AG04450 (cell line): ENCODE measurements around the gene ITM2B. TPM values are rescaled to one million over a fixed set of nuclear protein-coding genes. Genes with fewer than 3 reads are reported as not detected.

ENCODE experiments used
- CTCF ChIA-PET: fragments of 300-600, 350-600 bp; formaldehyde crosslinking; extraction: SDS; loops from one replicate; lab custom pipeline; 2022; ENCODE audit warnings: antibody characterized with exemption, inconsistent platforms; lab: Charles Lee
- POLR2A ChIA-PET: fragments of 350-600 bp; formaldehyde crosslinking; extraction: SDS; loops from one replicate; lab custom pipeline; 2021; ENCODE audit warnings: antibody characterized with exemption, inconsistent platforms; lab: Yijun Ruan, JAX
- DNase-seq: peaks from one replicate; pipeline ENCODE4 v3.0.0-alpha.2; 2011; ENCODE audit warnings: low read depth, low spot score
- H3K27ac ChIP-seq: one replicate; pipeline ENCODE4 v1.5.1; 2012; ENCODE audit warnings: low read depth, low read length, control low read depth
- H3K27me3 ChIP-seq: one replicate; pipeline ENCODE4 v1.6.0; 2012; ENCODE audit warnings: low read length; ENCODE audit not compliant: control insufficient read depth, insufficient read depth
- H3K4me3 ChIP-seq: 2 replicates; pipeline ENCODE4 v1.5.1; 2011; ENCODE audit warnings: mild to moderate bottlenecking, low read depth, low read length, control low read depth
- H3K9me3 ChIP-seq: 2 replicates; pipeline ENCODE4 v1.5.1; 2012; ENCODE audit warnings: low read length; ENCODE audit not compliant: control insufficient read depth, insufficient read depth
- polyA plus RNA-seq: library from polyadenylated mRNA; depleted of rRNA; stranded (reverse); fragments of >200 nt; gene quantifications from 2 replicates; pipeline ENCODE4 v1.2.3, GENCODE V29; 2011
- TF ChIP-seq, protein P1 (sequence below): IDR thresholded peaks from 2 replicates; pipeline ENCODE4 v1.5.1; 2011; ENCODE audit warnings: low read depth, low read length, control low read depth, inconsistent platforms

The ITM2B gene
- polyA plus RNA-seq, 1 experiment = 417 TPM

DNA sequence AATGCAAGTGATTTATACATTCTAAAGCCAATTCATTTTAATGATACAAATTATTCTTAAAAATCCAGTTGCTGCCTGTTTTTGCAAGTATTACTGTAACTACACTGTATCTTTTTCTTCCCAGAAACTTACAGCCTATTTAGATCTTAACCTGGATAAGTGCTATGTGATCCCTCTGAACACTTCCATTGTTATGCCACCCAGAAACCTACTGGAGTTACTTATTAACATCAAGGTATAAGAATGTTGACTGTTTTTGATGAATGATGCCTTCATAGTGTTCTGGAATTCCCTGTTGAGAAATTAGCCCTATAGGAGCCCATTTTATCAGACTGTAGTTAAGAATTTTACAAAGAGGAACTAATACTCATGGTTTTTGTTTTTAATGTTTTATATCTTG lies 25.0 kb downstream of the ITM2B start:
- ChIA-PET CTCF (no interaction called here), POLR2A (no interaction called here)
- H3K9me3 ChIP-seq = no peaks in the 10 kb centered on the region
- H3K27me3 ChIP-seq = no peaks in the 10 kb centered on the region
- no peak overlapping the region for H3K27ac ChIP-seq
- H3K4me3 ChIP-seq = no peak overlapping the region
- TF ChIP-seq, protein P1, sequence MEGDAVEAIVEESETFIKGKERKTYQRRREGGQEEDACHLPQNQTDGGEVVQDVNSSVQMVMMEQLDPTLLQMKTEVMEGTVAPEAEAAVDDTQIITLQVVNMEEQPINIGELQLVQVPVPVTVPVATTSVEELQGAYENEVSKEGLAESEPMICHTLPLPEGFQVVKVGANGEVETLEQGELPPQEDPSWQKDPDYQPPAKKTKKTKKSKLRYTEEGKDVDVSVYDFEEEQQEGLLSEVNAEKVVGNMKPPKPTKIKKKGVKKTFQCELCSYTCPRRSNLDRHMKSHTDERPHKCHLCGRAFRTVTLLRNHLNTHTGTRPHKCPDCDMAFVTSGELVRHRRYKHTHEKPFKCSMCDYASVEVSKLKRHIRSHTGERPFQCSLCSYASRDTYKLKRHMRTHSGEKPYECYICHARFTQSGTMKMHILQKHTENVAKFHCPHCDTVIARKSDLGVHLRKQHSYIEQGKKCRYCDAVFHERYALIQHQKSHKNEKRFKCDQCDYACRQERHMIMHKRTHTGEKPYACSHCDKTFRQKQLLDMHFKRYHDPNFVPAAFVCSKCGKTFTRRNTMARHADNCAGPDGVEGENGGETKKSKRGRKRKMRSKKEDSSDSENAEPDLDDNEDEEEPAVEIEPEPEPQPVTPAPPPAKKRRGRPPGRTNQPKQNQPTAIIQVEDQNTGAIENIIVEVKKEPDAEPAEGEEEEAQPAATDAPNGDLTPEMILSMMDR = no peak
- no peak for DNase-seq

DNA sequence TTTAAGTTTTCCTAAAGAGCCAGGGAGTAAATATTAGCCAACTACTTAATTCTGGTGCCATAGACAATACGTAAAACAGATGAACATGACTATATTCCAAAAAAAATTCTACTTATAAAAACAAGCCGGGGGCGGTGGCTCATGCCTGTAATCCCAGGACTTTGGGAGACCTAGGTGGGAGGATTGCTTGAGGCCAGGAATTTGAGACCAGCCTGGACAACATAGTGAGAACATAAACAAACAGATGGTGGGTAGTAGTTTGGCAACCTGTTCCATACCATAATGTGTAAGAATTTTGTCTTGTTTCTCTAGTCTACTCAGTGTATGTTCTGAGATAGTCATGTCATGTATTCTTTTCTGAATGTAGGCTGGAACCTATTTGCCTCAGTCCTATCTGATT lies 25.4 kb downstream of the ITM2B start:
- H3K9me3 ChIP-seq = no peaks in the 10 kb centered on the region
- H3K27ac ChIP-seq = no peak overlapping the region
- CTCF ChIA-PET = no interaction called here
- POLR2A ChIA-PET = no interaction called here
- H3K4me3 ChIP-seq = no peak overlapping the region
- TF ChIP-seq, protein P1 = no peak
- no peaks in the 10 kb centered on the region for H3K27me3 ChIP-seq
- DNase-seq = no peak

DNA sequence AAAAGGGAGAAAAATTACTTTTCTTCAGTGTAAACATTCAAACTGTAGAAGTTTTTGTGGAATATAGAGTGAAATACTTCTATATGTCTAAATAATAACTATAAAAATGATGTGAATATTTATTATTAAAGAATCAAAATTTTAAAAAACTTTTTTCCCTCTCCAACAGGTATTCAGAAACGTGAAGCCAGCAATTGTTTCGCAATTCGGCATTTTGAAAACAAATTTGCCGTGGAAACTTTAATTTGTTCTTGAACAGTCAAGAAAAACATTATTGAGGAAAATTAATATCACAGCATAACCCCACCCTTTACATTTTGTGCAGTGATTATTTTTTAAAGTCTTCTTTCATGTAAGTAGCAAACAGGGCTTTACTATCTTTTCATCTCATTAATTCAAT lies 28.0 kb downstream of the ITM2B start:
- Histone ChIP-seq H3K27ac (no peak overlapping the region), H3K9me3 (no peaks in the 10 kb centered on the region), H3K27me3 (no peaks in the 10 kb centered on the region), H3K4me3 (no peak overlapping the region)
- no peak for DNase-seq
- TF ChIP-seq, protein P1 = no peak
- POLR2A ChIA-PET = no interaction called here
- CTCF ChIA-PET = no interaction called here

DNA sequence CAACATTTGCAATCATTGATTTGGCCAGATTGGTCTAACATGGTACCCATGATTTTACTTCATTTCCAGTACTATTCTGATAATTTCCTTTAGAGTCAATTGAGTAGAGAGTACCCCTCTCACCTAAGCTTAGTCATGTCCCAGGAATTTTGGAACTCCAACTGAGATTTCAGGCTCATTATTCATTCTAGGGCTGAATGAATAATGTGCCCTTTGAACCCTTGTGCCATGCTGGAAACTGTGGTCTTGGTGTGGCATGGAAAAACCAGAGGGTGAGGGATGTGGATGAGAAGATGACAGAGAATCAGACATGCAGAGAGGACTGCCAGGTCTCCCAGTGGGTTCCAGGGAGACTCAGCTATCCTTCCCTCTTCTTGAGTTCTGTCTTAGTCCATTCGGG lies 30.2 kb downstream of the ITM2B start:
- ChIA-PET CTCF (no interaction called here), POLR2A (no interaction called here)
- Histone ChIP-seq H3K9me3 (no peaks in the 10 kb centered on the region), H3K4me3 (no peak overlapping the region), H3K27me3 (no peaks in the 10 kb centered on the region), H3K27ac (no peak overlapping the region)
- TF ChIP-seq, protein P1 = no peak
- no peak for DNase-seq

DNA sequence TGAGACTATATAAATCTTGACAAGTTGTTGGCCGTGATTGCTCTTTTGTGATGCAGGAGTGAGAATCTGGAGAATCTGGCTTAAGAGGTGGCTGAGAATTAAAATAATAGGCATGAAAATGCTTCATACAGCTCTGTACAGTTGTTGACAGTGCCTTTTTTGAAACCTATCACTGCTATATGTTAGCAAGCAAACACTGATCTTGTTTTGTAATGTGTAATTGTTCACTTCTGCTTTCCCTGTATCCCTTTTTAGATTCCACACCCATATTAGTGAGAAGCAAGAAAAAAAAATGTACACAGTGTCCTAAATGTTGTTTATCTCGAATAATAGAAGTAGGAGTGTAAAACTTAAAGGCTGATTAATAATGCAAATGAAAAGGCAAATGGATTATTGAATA lies 31.1 kb downstream of the ITM2B start:
- no peaks in the 10 kb centered on the region for H3K9me3 ChIP-seq
- no peak for DNase-seq
- H3K27me3 ChIP-seq = no peaks in the 10 kb centered on the region
- H3K27ac ChIP-seq = no peak overlapping the region
- no peak overlapping the region for H3K4me3 ChIP-seq
- TF ChIP-seq, protein P1 = no peak
- POLR2A ChIA-PET = no interaction called here
- CTCF ChIA-PET = no interaction called here
